Fibroblast of skin of left biceps (primary cell): ENCODE data around the gene PFDN1.

Experiments
- DNase-seq, 2 experiments: peaks; one replicate each; pipeline ENCODE4 v3.0.0-alpha.2; 2013; ENCODE audit warnings: low read depth in 2 of 2

PFDN1 gene

GRCh38 chr5:140239461-140239860, 63.4 kb downstream of the PFDN1 start:
- DNase-seq = no peak

GRCh38 chr5:140238756-140239155, 64.1 kb downstream of the PFDN1 start:
- no peak for DNase-seq

GRCh38 chr5:140236891-140237598, 65.9 kb downstream of the PFDN1 start:
- DNase-seq = no peak

GRCh38 chr5:140235791-140236551, 66.9 kb downstream of the PFDN1 start:
- no peak for DNase-seq

GRCh38 chr5:140234377-140234989, 68.4 kb downstream of the PFDN1 start:
- no peak for DNase-seq

- no peak for DNase-seq
These were observed 70.2 kb downstream of the PFDN1 start for GRCh38 chr5:140232731-140233130.

GRCh38 chr5:140230373-140230772, 72.5 kb downstream of the PFDN1 start:
- no peak for DNase-seq

- DNase-seq = no peak
These were observed 74.5 kb downstream of the PFDN1 start for GRCh38 chr5:140228364-140228837.

- DNase-seq = no peak
These were observed 75.9 kb downstream of the PFDN1 start for GRCh38 chr5:140227046-140227445.

- DNase-seq = no peak
These were observed 77.5 kb downstream of the PFDN1 start for GRCh38 chr5:140225396-140225795.

GRCh38 chr5:140224658-140225057, 78.2 kb downstream of the PFDN1 start:
- DNase-seq = no peak

- DNase-seq = no peak
These were observed 79.3 kb downstream of the PFDN1 start for GRCh38 chr5:140223567-140223966.

- no peak for DNase-seq
These were observed 80.5 kb downstream of the PFDN1 start for GRCh38 chr5:140222416-140222815.

- DNase-seq = peak in 1 of 2 experiments; percentile 29
These were observed 81.1 kb downstream of the PFDN1 start for GRCh38 chr5:140221697-140222223.

GRCh38 chr5:140220698-140221064, 82.2 kb downstream of the PFDN1 start:
- no peak for DNase-seq

GRCh38 chr5:140220032-140220697, 82.7 kb downstream of the PFDN1 start:
- no peak for DNase-seq

GRCh38 chr5:140219068-140219991, 83.6 kb downstream of the PFDN1 start:
- no peak for DNase-seq

- no peak for DNase-seq
These were observed 85.4 kb downstream of the PFDN1 start for GRCh38 chr5:140217299-140218026.

- no peak for DNase-seq
These were observed 86.3 kb downstream of the PFDN1 start for GRCh38 chr5:140216478-140217074.

- no peak for DNase-seq
These were observed 87.6 kb downstream of the PFDN1 start for GRCh38 chr5:140215276-140215675.
